NCI-H1436 treated with DMSO at 0.1 percent for 48 hours (cell line): ENCODE results near the gene TBX5.

Experiments used
- DNase-seq: peaks from one replicate; lab custom pipeline; 2025; lab: John Stamatoyannopoulos, UW

TBX5 gene

DNA sequence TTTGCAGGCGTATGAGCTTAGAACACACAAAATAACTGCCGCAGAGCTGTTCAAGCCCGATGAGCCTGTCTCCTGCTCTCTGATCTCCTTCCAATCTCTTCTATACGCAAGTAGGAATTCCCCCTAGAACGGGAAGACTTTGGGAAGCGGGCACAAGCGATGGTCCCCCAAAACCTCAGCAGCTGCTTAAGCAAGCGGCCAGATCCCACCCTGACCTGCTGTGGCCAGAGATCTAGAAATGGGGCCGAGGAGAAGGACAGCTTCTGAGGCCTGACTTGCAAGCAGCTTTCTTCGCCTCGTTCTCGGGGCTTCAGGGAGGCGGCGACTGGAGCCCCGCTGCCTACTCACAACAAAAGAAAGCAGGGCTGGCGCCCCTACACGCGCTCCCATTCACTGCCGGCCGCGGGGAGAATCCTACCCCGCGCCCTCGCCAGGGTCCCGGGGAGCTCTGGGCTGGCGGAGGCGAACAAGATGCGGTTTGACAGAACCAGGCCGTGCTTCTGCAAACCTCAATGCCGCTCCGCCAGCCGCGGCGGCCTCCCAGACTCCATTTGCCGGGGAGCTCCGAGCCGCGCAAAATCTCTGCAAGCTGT, 922 bp downstream of the TBX5 start:
- DNase-seq, result no peak

DNA sequence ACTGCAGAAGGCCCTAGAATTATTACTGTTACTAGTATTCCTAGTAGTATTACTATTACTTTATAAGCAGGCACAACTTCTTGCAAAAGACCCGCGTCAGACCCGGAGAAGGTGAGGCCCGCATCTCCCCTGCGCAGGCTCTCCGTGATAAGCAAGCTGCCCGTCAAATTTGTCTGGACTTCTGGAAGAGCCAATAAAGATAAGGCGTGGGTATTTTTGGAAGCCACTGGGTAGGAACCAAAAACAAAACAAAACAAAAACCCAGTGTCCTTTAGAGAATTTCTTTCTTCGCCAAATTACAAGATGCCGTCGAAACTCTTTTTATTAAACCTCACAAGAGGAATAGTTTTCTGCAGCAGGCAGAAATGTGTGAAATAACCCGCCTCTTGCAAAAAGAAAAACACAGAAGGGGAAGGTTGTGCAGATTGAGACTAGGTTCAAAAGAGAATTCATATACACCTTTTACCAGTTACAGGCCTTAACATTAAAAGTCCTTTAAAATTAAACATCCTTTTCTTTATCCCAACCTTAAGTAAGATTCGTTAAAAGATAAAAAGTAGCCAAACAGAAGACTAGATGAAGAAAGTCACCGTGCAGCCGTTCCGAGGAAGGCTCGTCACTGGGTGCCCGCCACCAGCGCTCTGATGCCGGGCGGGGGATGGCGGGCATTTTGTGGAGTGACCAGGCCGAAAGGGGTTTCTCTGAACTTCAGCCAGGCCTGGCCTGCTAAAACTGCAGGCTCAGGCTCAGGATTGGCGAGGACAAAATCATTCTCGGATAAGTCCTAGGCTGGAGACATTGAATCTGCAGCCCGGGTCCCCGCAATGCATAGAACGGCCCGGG, 1.6 kb downstream of the TBX5 start:
- DNase-seq, result no peak

DNA sequence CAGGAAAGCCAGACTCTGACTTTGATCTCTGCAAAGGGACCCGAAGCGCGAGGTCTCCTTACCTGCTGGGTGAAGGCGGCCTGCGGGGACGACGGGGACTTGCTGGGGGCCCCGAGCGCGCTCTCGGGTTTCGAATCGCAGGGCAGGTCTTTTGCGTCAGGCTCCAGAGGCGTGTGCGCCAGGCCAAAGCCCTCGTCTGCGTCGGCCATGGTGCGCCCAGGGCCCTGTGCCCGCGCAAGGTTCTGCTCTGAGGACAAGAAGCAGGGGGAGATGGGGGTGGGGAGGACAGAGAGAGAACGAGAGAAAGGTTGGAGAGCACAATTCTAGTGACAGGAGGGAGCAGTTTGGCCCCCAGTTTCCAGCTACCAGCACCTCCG, 2.3 kb downstream of the TBX5 start:
- DNase-seq, result no peak

DNA sequence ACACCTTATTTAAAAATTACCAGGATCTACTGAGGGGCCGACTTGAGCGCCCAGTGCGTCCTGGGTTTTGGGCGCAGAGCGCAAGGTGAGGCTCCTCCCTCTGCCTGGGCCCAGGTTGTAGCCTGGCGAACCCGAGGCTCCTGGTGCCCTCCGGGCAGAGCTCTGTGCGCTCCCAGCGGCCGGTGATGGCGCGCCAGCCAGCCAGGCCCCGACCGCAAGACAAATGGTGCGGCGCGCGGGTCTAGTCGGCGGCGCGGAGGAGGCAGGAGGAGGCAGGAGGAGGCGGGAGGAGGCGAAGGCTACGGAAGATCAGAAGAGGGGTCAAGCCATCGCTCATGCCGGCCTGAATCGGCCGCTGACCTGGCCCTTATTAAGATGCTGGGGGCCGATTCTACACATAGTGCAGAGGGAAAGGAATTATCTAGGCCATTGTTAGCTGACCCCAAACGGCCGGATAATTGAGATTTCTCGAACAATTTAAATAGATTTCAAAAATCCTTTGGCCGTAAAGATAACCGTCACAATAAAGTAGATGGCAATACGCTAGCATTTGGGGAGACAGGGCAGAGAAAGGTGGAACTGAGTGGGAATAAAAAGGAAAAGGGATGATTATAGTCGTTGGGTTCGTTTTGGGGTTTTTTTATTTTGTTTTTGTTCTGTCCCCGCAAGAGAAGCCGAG, 2.8 kb downstream of the TBX5 start:
- DNase-seq, result no peak

DNA sequence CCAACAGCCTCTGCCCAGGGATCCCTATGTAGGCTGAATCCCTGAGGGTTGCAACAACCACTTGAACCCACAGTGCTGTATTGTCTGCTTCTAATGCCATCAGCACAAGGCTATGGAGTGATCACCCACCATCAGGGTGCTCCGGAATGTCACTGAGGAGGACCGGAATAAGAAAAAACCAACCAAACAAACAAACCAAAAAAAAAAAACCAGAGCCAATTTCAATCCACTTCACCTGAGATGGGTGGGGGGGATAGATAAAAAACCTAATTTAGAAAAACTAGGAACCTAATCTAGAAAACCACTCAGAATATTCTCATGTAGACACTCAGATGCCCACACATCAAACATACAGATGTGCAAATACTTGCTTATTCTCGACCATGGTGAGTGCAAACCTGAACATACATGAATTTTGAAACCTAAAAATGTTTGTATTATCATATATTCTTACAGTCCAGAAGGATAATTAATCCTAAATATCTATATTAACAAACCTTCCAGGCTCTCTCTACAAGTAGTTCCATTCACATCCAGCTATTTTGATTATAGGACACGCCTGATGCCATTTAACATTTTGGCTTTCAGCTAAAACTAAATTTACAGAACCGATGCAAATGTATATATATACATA, 3.7 kb downstream of the TBX5 start:
- DNase-seq, result no peak

DNA sequence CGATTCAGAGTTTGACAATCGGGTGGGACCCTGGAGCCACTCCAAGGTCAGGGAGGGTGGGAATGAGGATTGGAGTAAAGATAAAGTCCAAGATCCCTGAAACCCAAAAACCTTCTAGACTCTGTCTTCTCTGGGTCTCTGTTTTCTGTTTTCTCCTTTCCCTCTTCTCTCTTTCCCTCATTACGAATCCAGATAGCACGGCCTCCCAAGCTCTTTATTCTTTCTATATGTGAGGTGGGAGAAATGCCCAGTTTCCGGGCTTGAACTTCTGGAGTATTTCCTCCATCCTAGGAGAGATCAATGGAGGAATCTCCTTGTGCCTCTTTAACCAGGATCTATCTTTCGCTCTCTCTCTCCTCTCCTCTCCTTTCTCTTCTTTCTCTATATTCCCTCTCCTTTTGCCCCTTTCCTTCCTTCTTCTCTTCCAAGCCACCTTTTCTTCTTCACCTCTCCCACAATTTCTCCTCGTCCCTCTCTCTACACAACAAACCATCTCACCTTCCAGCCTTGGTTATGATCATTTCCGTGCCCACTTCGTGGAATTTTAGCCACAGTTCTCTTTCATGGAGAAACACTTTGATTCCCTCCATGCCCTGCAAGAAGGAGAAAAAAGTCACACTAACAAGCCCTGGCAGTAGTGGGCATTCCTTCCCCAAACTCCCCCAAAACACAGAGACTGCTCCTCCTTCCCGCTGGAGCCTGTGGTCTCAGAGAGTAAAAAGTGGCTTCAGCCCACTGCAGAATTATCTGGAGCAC, 4.4 kb downstream of the TBX5 start:
- no peak for DNase-seq

DNA sequence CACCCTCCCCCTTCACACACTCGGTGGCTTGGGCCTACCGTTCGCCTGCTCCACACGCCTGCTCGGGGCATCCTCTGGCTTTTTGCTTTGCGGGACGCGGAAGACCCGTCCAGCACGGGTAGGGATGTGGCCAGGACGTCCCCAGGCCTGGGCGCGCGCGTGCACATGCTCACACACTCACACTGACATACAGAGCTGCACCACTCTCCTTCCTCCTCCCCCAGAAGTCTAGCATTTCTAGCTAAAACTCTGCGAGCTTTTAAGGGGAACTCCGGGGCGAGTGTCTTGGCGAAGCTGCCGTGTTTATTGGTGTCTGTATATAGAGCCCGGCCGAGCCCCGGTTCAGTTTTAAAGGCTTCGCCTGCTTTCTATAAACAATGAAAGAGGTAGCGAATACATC, 5.0 kb downstream of the TBX5 start:
- no peak for DNase-seq

DNA sequence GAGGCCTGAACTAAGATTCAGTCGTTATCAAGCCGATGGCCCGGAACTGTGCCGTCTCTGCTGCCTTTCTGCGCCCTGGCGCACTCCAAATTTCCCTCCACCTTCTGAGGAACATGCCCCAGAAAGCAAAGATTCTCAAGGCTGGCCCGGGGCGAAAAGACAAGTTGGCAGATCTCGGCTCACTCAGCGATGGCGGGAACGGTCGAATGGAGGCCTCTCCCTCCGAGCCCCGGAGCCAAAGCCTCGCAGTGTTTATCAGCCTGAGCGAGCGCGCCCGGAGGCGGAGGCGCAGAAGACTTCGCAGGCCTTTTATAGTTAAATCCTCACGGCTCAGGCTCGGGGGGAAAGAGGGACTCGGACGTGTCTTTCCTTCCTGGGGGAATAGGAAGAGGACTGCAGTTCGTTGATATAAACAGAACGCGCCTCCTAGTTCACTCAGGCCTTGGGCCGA, 5.6 kb downstream of the TBX5 start:
- no peak for DNase-seq

DNA sequence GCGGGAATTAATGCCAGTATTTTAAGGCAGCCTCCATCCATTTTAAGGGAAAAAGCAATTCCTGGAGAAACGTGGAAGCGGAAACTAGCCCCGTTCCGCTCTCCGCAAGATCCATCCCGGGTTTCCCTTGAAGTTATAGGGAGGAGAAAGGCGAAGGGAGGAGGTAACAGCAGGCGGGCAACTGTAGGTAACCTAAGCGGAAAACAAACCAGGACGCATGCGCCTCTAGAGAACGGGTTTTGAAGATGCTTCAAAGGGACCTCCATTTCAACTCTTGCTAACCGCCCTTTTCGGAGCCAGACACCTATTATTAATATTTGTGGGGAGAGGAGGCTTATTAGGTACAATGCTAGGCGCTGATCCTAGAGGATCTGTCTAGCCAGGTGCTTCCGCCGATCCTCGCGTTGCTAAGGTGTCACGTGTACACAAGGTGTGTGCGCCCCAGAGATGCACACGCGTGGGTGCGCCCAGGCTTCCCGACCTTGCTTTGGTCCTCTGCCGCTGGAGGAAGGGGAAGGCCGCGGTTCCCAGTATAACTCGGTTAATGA, 6.2 kb downstream of the TBX5 start:
- DNase-seq, result no peak

DNA sequence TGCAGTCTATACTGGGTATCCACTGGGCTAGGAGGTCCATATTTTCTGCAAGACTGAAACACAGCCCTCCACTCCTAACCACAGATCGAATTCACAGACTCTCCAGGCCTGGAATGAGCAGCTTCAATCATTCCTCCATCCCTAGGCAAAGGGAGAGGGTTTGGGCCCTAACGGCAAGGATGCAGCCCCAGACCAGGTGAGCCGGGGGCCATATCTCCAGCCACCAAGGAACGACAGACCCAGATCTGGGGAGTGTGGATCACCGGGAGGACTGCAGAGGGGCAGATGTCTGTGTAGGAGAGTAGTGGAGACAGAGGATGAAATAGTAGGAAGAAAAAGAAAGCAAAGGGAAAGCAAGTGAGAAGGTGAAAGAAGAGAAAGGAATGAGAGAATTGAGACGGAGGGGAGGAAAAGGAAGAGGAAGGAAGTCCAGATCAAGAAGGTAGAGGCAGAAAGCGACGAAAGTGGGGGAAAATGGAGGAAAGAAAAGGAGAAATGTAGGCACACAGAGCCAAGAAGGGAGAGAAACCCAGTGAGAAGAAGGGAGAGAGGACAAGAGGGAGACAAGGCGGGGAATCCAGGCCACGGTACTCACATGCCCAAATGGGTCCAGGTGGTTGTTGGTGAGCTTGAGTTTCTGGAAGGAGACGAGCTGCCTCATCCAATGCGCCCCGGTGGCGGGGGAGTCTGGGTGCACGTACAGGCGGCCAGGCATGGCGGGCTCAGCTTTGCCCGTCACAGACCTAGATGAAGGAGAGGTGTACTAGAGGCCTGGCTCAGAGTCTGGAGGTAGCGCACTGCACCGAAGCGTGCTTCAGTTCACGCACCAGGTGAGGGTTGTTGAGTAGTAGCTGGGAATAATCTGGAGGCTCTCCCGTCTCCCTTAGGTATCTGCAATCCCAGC, 7.7 kb downstream of the TBX5 start:
- DNase-seq, result no peak

DNA sequence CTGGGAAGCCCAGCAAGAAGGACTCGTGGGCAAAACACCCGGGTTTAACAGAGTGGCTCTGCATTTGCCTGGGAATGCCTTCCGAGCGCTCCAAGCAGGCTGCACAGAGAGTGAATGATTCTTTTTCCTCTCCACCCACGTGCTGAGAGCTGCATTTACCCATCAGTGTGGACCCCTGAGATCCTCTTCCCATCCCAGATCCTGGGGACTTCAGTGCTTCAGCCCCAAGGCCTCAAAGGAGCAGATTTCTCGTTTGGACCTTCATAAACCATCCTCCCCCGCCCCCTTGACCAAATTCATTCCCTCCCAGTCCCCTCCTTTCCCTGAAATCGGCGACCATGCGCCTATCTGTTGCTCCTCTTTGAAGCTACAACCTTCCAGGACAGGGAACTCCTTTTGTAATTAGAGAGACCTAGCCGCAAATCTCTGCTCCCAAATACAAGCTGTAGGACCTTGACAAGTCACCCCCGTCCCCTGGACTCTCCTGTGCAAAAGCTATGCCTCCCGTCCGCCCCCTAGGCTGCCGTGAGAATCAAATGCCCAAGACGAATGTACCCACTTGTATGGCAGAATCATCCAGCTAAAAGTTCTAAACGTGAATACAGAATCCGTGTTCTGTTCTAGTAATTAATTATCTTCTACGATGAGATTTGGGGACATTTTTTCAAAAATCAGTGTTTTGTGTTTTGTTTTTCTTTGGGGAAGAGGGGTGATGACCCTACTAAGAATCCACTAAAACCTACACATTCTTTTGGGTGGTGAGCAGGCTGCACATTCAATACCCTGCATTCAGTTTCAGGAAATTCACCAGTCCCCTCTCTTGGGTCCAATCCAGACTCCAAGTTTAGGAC, 8.8 kb downstream of the TBX5 start:
- no peak for DNase-seq

DNA sequence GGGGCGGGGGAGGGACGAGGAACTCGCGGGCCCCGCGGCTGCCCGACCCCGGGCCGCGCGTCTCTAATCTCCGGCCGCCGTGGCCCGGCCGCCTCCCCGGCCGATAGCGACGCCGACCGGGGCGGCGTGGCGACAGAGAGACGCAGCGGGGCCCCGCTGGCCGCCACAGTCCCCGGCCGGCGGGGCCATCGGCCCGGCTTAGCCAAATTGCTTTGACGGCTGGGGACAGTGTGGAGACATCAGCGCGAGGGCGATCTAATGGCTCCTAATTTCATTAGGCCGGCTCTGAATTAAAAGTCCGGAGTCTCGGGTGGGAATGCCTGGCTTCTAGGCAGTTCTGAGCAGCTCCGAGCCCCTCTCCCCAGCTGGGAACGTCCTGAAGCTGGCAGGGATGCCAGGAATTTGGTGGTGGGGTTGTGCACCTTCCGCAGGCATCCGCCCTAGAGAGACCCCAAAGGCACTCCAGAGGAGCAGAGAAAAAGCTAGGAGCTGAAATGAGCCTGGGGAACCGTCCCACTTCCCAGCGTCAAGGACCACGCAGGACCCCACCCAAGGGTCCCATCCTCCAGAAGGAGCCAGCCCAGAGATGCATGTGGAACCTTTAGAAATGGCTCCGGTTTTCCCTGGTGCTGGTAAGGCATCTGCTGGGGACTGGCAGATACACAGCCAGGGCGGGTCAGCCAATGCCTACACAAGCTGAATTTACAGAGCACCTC, 9.6 kb downstream of the TBX5 start:
- DNase-seq, result no peak

DNA sequence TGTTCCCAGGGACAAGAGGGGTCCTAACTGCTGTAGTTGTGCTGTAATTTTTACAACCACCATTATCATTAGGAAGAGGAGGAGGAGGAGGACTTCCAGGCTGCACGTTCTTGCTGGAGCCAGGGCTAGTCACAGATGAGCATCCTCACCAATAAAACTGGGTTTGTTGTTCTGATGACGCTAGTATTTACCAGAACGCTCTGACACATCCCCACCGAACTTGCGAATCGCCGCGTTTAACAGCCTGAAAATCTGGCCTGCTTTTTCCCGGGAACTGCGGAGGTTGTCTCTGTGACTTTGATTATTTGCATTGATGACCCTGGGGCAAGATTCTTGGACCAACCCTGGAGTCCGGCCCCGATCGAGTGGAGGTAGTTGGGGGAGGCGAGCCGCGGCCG, 10.2 kb downstream of the TBX5 start:
- no peak for DNase-seq

DNA sequence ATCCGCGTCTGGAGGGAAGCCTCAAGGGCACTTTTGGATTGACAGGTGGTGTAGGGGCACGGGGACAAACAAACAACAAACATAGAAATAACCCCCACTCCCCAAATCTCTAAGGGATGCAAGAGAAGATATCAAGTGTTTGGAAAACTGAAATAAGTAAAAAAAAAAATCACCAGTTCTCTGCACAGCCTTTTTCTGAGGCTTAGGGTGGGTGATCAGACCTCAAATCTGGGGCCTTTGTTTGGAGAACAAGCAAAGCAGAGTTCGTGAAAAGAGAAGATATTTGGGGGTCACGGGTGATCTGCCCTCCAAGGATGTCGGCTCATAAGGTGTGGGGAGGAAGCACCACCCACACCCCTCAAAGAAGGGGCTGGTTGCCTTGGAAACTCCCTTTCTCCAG, 10.7 kb downstream of the TBX5 start:
- no peak for DNase-seq

DNA sequence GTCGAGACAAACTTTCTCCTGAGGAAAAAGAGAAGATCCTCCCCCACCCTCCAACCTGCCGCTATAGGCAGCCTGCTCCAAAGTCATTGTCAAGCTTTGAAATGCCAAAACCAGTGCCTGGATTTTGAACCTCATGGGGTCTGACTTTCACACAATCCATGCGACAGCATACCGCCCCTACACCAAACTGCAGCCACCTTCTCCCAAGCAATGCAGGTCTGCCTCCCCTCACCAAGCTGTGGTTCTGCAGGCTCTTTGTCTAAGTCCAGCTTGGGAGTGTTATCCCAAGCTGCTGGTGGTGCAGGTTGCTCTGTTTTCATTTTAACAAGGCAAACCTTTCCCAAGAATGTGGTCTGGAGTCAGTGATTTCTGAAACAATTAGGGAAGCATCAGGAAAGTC, 12.4 kb downstream of the TBX5 start:
- DNase-seq, result no peak

DNA sequence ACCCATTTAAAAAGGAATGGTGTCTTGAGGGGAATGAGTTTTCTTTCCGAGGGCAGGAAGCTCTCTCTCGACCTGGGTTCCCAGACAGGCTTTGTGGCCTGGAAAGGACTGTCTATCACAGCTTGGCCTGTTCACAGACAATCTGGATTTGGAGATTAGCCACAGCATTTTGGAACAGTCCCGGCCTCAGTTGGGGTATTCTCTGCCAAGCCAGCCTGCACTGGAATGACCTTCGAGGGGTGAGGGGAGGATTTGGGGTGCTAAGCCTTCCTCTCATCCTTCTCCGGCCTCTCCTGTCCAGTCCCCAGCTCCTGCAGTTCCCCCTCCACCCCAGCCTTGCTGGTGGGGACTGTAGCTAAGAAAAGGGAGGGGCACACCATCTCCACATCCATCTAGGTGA, 13.0 kb downstream of the TBX5 start:
- no peak for DNase-seq

DNA sequence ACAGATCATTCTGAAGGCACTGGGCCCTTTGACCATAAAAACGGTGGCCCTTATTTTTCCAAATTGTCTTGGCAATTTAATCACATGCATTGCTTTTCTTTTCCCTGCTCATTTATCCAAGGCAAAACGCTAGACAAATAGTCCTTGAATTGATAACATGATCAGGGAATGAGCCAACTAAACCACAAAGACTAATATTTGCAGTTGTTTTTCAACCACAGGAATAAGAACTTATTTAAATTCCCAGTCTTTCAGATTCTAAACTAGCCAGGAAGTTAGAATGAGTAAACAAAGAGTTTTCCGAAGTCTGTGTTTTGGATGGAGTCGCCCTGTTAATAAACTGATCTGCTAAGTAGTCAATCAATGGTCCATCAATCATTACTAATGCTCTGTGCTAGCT, 14.9 kb downstream of the TBX5 start:
- no peak for DNase-seq

DNA sequence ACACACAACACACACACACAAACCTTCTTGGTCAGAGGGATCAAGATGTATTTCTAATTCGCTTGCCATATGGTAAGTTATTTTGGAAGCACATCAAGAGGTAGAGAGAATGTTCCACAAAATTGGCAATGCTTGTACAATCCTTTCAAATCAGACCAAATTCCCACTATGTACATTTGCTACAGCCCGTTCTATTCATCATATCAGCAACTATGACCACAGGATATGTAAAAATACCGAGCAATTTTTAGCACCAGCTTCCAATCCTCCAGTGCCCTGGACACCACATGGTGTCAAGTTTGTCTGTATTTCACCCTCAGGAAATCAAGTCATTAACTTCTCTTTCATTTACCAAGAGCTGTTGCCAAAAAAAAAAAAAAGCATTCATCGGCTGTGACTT, 21.2 kb downstream of the TBX5 start:
- DNase-seq, result no peak

DNA sequence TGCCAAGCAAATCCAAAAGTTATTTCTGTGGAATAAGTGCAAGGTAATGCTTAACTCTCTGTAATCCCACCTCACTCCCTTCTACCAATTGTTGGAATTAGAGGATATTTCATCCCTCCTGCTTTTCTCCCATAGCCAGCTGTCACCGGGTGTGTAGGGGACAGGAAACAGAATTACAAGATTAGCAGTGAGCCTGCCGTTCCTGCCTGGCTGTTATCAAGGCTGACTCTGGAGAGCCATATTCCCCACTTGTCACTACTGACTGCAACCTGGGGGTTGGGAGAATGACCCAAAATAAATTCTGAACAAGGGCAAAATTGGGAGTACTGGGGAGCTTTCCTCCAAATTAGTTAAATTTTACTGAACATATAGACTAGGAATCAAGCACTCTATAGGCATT, 24.8 kb downstream of the TBX5 start:
- no peak for DNase-seq
